ENCODE data around the gene WNT9A. TPM values are rescaled to one million over a fixed set of nuclear protein-coding genes. Genes with fewer than 3 reads are reported as not detected.

Gene WNT9A
- total and polyA plus RNA-seq, 3 donors from 2014 or later: 3.1 to 4.3 (median 3.5) TPM

DNA sequence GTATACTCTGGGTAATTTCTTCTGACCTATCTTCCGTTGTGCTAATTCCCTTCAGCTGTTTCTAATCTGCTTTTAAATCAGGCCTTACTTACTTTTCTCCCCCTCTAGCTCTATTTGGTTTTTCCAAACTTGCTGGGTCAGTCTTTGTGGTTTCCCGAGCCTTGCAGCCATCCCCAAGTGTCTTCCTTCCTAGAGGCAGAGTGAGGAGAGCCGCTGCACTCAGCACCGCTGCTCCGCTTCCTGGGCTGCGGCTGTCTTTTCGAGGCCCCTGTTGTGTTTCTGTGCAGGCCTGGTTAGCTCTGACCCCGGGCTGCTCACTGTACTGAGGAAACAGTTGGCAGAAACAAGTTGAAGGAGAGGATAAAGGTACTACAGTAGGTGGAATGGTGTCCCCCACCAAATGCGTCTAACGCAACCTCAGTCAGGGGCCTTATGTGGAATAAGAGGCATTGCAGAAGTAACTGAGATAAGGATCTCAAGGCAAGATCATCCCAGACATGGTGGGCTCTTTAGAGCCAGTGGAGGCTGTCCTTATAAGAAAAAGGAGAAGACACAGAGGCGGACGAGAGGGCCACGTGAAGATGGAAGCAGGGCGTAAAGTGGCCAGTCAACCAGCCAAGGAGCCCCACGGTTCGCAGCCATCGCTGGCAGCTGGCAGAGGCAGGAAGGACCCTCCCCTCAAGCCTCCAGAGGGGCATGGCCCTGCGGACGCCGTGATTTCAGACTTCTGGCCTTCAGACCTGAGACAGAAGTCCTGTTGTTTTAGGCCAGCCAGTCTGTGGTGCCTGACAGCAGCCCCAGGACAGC is 10.5 kb downstream of the WNT9A start:
- H3K36me3 ChIP-seq (ENCODE audit: low read depth, missing control alignments): no peaks in the 10 kb centered on the region
- intact Hi-C loops (cut with DNase I; ENCODE audit: low total_unique reads): no loop called here
- H3K9me3 ChIP-seq: no peaks in the 10 kb centered on the region
- no peak overlapping the region for H3K27ac ChIP-seq
- no peak for TF ChIP-seq POLR2A (IDR thresholded peaks at IDR 0.05)
- TF ChIP-seq, protein P1, sequence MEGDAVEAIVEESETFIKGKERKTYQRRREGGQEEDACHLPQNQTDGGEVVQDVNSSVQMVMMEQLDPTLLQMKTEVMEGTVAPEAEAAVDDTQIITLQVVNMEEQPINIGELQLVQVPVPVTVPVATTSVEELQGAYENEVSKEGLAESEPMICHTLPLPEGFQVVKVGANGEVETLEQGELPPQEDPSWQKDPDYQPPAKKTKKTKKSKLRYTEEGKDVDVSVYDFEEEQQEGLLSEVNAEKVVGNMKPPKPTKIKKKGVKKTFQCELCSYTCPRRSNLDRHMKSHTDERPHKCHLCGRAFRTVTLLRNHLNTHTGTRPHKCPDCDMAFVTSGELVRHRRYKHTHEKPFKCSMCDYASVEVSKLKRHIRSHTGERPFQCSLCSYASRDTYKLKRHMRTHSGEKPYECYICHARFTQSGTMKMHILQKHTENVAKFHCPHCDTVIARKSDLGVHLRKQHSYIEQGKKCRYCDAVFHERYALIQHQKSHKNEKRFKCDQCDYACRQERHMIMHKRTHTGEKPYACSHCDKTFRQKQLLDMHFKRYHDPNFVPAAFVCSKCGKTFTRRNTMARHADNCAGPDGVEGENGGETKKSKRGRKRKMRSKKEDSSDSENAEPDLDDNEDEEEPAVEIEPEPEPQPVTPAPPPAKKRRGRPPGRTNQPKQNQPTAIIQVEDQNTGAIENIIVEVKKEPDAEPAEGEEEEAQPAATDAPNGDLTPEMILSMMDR (IDR thresholded peaks at IDR 0.05): no peak
- no peak overlapping the region for H3K4me3 ChIP-seq
- no peak for DNase-seq
- WGBS, 2 donors: 88 to 89% methylated on average over 20 of the region's 20 CpGs
- no peaks in the 10 kb centered on the region for H3K27me3 ChIP-seq
- H3K4me1 ChIP-seq: no peaks in the 10 kb centered on the region

DNA sequence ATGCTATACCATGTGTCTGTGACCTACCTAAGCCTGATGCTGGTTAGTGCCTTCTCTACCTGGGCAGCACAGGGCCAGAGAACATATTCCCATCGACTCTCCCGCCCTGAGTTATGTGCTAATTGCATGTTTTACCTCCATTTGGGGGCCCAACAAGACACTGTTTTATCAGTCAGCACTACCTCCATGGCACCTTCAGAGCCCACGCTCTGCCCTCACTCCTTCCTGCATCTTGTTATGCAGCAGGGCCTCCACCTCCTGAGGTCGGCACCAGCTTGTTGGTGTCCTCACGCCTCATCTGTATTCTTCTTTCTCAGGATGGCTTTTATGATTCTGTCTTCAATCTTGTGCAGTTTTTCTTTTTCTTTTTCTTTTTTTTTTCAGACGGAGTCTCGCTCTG is 11.9 kb downstream of the WNT9A start:
- no peak overlapping the region for H3K27ac ChIP-seq
- no peaks in the 10 kb centered on the region for H3K4me1 ChIP-seq
- 92 to 96% methylated on average over 7 of the region's 7 CpGs for WGBS, 2 donors
- intact Hi-C loops (cut with DNase I; ENCODE audit: low total_unique reads): no loop called here
- no peak for DNase-seq
- H3K27me3 ChIP-seq: no peaks in the 10 kb centered on the region
- TF ChIP-seq, protein P1 (IDR thresholded peaks at IDR 0.05): no peak
- TF ChIP-seq POLR2A (IDR thresholded peaks at IDR 0.05): no peak
- no peak overlapping the region for H3K4me3 ChIP-seq
- H3K36me3 ChIP-seq (ENCODE audit: low read depth, missing control alignments): no peaks in the 10 kb centered on the region
- H3K9me3 ChIP-seq: no peaks in the 10 kb centered on the region

DNA sequence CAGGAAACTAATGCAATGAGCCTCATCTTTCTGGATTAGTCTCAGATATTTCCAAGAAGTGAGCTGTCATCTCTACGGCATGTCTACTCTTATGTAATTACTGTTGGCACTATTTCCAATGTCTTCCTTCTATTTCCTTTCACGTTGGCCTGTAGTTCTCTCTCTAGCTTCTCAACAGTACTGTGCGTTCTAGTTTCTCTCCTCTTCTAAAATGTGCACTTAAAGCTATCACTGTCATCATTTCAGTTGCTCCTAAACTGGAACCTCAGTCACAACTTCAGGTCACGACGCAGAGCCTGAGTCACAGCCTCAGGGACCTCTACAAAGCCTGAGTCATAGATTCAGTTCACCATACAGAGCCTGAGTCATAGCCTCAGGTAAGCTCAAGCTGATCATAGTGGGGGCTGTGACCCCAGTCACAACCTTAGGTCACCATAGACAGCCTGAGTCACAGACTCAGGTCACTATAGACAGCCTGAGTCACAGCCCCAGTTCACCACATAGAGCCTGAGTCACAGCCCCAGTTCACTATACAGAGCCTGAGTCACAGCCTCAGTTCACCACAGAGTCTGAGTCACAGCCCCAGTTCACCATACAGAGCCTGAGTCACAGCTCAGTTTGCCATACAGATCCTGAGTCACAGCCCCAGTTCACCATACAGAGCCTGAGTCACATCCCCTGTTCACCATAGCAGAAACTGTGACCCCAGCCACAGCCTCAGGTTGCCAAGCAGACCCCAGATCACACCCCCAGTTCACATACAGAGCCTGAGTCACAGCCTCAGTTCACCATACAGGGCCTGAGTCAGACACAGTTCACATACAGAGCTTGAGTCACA is 13.0 kb downstream of the WNT9A start:
- Histone ChIP-seq H3K27ac (peak overlapping the region in 1 of 2 donors; percentile 48), H3K4me1 (no peaks in the 10 kb centered on the region), H3K27me3 (no peaks in the 10 kb centered on the region), H3K36me3 (ENCODE audit: low read depth, missing control alignments) (no peaks in the 10 kb centered on the region), H3K4me3 (no peak overlapping the region), H3K9me3 (no peaks in the 10 kb centered on the region)
- intact Hi-C loops (cut with DNase I; ENCODE audit: low total_unique reads): no loop called here
- WGBS, 2 donors: 55 to 66% methylated on average over 5 of the region's 5 CpGs
- no peak for DNase-seq
- TF ChIP-seq POLR2A (IDR thresholded peaks at IDR 0.05): no peak
- TF ChIP-seq, protein P1 (IDR thresholded peaks at IDR 0.05): no peak

DNA sequence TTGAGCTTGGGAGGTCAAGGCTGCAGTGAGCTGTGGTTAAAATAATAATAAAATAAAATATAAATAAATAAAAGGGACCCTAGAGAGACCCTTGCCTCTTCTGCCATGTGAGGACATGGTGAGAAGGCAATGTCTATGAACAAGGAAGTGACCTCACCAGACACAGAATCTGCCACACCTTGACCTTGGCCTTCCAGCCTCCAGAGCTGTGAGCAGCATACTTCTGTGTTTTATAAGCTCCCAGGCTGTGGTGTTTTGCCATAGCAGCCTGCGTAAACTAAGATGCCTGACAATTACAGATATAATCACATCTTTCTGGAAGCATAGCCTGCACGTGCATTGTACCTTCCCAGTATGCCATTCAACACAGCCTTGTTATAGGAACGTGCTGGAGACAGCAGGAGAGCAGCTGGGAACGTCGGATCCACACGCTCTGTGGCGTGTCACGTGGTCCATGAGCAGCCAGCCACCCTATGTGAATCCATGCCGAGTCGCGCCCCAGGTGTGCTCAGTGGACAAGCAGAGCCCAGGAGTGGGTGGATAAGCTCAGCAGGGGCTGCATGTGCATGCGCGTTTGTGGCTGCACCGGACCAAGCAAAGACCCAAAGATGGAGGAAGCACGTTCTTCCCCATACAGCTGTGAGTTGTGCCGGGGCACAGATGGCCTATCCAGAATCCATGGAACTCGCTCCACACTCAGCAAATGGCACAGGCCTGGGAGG is 17.8 kb downstream of the WNT9A start:
- H3K36me3 ChIP-seq (ENCODE audit: low read depth, missing control alignments): no peaks in the 10 kb centered on the region
- no peak for TF ChIP-seq POLR2A (IDR thresholded peaks at IDR 0.05)
- TF ChIP-seq, protein P1 (IDR thresholded peaks at IDR 0.05): no peak
- H3K9me3 ChIP-seq: no peaks in the 10 kb centered on the region
- no peak overlapping the region for H3K27ac ChIP-seq
- no peak overlapping the region for H3K4me3 ChIP-seq
- 81 to 84% methylated on average over 15 to 17 of the region's 17 CpGs for WGBS, 2 donors
- DNase-seq: peak; percentile 38
- intact Hi-C loops (cut with DNase I; ENCODE audit: low total_unique reads): no loop called here
- H3K27me3 ChIP-seq: no peaks in the 10 kb centered on the region
- H3K4me1 ChIP-seq: no peaks in the 10 kb centered on the region
